Caco-2 (cell line): ENCODE measurements around the gene LIPN. TPM values are rescaled to one million over a fixed set of nuclear protein-coding genes. Genes with fewer than 3 reads are reported as not detected.

Experiments used
- Bru-seq: library from RNA; stranded (reverse); fragments of 400-500 nt; gene quantifications from one replicate; lab custom pipeline; 2021; lab: Mats Ljungman, UMichigan
- BruChase-seq, 2 experiments: library from RNA; stranded (reverse); fragments of 400-500 nt; gene quantifications; one replicate each; lab custom pipeline; 2021; lab: Mats Ljungman, UMichigan
- BruUV-seq: library from RNA; stranded (reverse); fragments of 400-500 nt; replicated peaks from 2 replicates; lab custom pipeline; 2021; lab: Mats Ljungman, UMichigan
- CTCF ChIA-PET: fragments of 300-600 bp; sonication (Branson Sonifier 250); formaldehyde crosslinking; loops from one replicate; lab custom pipeline; 2022; ENCODE audit warnings: antibody characterized with exemption; lab: Charles Lee
- POLR2A ChIA-PET: fragments of 300-600 bp; sonication (Branson Sonifier 250); formaldehyde crosslinking; loops from one replicate; lab custom pipeline; 2022; ENCODE audit warnings: antibody characterized with exemption; lab: Charles Lee
- DNase-seq, 2 experiments: peaks; one replicate each; pipeline versions ENCODE4 v3.0.0 to v3.0.0-alpha.2; 2020 to 2022
- H3K27me3 ChIP-seq: replicated peaks from 2 replicates; pipeline ENCODE4 v1.6.0; 2011; ENCODE audit warnings: low read length; ENCODE audit not compliant: control insufficient read depth, insufficient read depth
- H3K36me3 ChIP-seq: 2 replicates; pipeline ENCODE4 v1.5.1; 2011; ENCODE audit warnings: low read length; ENCODE audit not compliant: control insufficient read depth, insufficient read depth
- H3K4me1 ChIP-seq: fragments of 250-450 bp; sonication (Bioruptor Pico); 2 replicates; pipeline ENCODE4 v1.5.1; 2020; ENCODE audit warnings: mild to moderate bottlenecking
- H3K4me3 ChIP-seq: 2 replicates; pipeline ENCODE4 v1.5.1; 2011; ENCODE audit warnings: low read depth, mild to moderate bottlenecking, control low read depth, low read length
- H3K9me3 ChIP-seq: fragments of 250-450 bp; sonication (Bioruptor Pico); 2 replicates; pipeline ENCODE4 v1.5.1; 2020; ENCODE audit warnings: mild to moderate bottlenecking, moderate library complexity
- H3K27ac Mint-ChIP-seq: one replicate; pipeline ENCODE4 v1.8.0; 2022; ENCODE audit warnings: mixed read lengths; ENCODE audit not compliant: unreplicated experiment
- H3K27me3 Mint-ChIP-seq: one replicate; pipeline ENCODE4 v1.8.0; 2022; ENCODE audit warnings: mixed read lengths; ENCODE audit not compliant: insufficient read depth, unreplicated experiment
- H3K36me3 Mint-ChIP-seq: one replicate; pipeline ENCODE4 v1.8.0; 2022; ENCODE audit warnings: mild to moderate bottlenecking, mixed read lengths; ENCODE audit not compliant: insufficient read depth, unreplicated experiment
- H3K4me1 Mint-ChIP-seq: one replicate; pipeline ENCODE4 v1.8.0; 2022; ENCODE audit warnings: low read depth, mixed read lengths; ENCODE audit not compliant: unreplicated experiment
- H3K4me3 Mint-ChIP-seq: one replicate; pipeline ENCODE4 v1.8.0; 2022; ENCODE audit warnings: mild to moderate bottlenecking, moderate library complexity, mixed read lengths; ENCODE audit not compliant: unreplicated experiment
- H3K9me3 Mint-ChIP-seq: one replicate; pipeline ENCODE4 v1.8.0; 2022; ENCODE audit warnings: mixed read lengths; ENCODE audit not compliant: unreplicated experiment
- CTCF ChIP-seq, 2 experiments: fragments of 200-600 bp in 1 of 2; IDR thresholded peaks; 1 replicate in 1 of 2; 2 replicates in 1 of 2; pipeline versions ENCODE4 v1.5.1 to v1.8.0; 2011 to 2022; ENCODE audit warnings: antibody characterized with exemption in 1 of 2, control low read depth in 1 of 2, inconsistent platforms in 1 of 2, low read depth in 1 of 2, low read length in 1 of 2, mild to moderate bottlenecking in 1 of 2, moderate library complexity in 1 of 2; ENCODE audit not compliant: insufficient read depth in 1 of 2, severe bottlenecking in 1 of 2, unreplicated experiment in 1 of 2
- intact Hi-C: fragments of 100-400 bp; cut with micrococcal nuclease; formaldehyde crosslinking; loops from one replicate; pipeline ENCODE4 v1.10.0; 2022; ENCODE audit not compliant: unreplicated experiment
- long read RNA-seq: library from polyadenylated mRNA; stranded (forward); transcript quantifications from one replicate; pipeline ENCODE4 v2.0.0, GENCODE V29; 2022
- total RNA-seq: library from RNA; stranded (reverse); gene quantifications from 2 replicates; pipeline ENCODE4 v1.2.3, GENCODE V29; 2022

Gene LIPN
- total RNA-seq (not detected in 2 replicates), Bru-seq, nascent RNA (not detected), BruChase-seq, experiment 1, labeled RNA remaining after a 2-hour chase (not detected), BruChase-seq, experiment 2, labeled RNA remaining after a 6-hour chase (not detected)
- long read RNA-seq, result 0 reads

GRCh38 chr10:88759366-88760101 lies at the start of gene LIPN:
Gene LIPN, plus strand, starts transcription at chr10:88760020. Its CDS starts 1,386 bp downstream, at chr10:88761406.
- no peak within 1 kb of the TSS for H3K27ac Mint-ChIP-seq
- no peaks in the 10 kb centered on the region for H3K4me1 Mint-ChIP-seq
- no peaks in the 10 kb centered on the region for H3K9me3 ChIP-seq
- no TSS peak for BruUV-seq
- no peak for TF ChIP-seq CTCF (IDR thresholded peaks at IDR 0.05; ENCODE audit: insufficient read depth in 1 of 2, low read depth in 1 of 2, low read length in 1 of 2, severe bottlenecking in 1 of 2, unreplicated experiment in 1 of 2)
- no peaks in the 10 kb centered on the region for H3K4me1 ChIP-seq
- intact Hi-C loops, result no loop called here
- H3K27me3 ChIP-seq, result no peaks in the 10 kb centered on the region
- H3K36me3 Mint-ChIP-seq, result no peaks in the 10 kb centered on the region
- ChIA-PET POLR2A (no interaction called here), CTCF (no interaction called here)
- no peak within 1 kb of the TSS for H3K4me3 ChIP-seq
- no peaks in the 10 kb centered on the region for H3K9me3 Mint-ChIP-seq
- no peak for DNase-seq
- peaks cover 3% of the 10 kb centered on the region for H3K27me3 Mint-ChIP-seq
- H3K4me3 Mint-ChIP-seq, result no peak within 1 kb of the TSS
- H3K36me3 ChIP-seq, result no peaks in the 10 kb centered on the region

- H3K27me3 ChIP-seq, result no peaks in the 10 kb centered on the region
- no TSS peak for BruUV-seq
- no peak for TF ChIP-seq CTCF (IDR thresholded peaks at IDR 0.05; ENCODE audit: insufficient read depth in 1 of 2, low read depth in 1 of 2, low read length in 1 of 2, severe bottlenecking in 1 of 2, unreplicated experiment in 1 of 2)
Measured at GRCh38 chr10:88715517-88715916, 44.3 kb upstream of the LIPN start.

GRCh38 chr10:88721392-88721791 lies 38.4 kb upstream of the LIPN start:
- H3K27ac Mint-ChIP-seq, result no peak overlapping the region
- H3K4me1 Mint-ChIP-seq, result no peaks in the 10 kb centered on the region
- no peak for DNase-seq
- peaks cover 12% of the 10 kb centered on the region for H3K27me3 Mint-ChIP-seq
- no peak overlapping the region for H3K4me3 Mint-ChIP-seq
- no peaks in the 10 kb centered on the region for H3K36me3 Mint-ChIP-seq
- Histone ChIP-seq H3K4me3 (no peak overlapping the region), H3K4me1 (no peaks in the 10 kb centered on the region), H3K27me3 (no peaks in the 10 kb centered on the region), H3K36me3 (no peaks in the 10 kb centered on the region), H3K9me3 (no peaks in the 10 kb centered on the region)
- intact Hi-C loops, result no loop called here
- ChIA-PET CTCF (no interaction called here), POLR2A (no interaction called here)
- no TSS peak for BruUV-seq
- TF ChIP-seq CTCF (IDR thresholded peaks at IDR 0.05; ENCODE audit: insufficient read depth in 1 of 2, low read depth in 1 of 2, low read length in 1 of 2, severe bottlenecking in 1 of 2, unreplicated experiment in 1 of 2), result no peak
- H3K9me3 Mint-ChIP-seq, result no peaks in the 10 kb centered on the region

More at GRCh38 chr10:88715517-88715916, 44.3 kb upstream of the LIPN start:
- DNase-seq, result no peak
- Histone ChIP-seq H3K4me1 (no peaks in the 10 kb centered on the region), H3K9me3 (no peaks in the 10 kb centered on the region), H3K4me3 (no peak overlapping the region), H3K36me3 (no peaks in the 10 kb centered on the region)
- intact Hi-C loops, result no loop called here
- no peak overlapping the region for H3K27ac Mint-ChIP-seq
- H3K4me1 Mint-ChIP-seq, result peaks cover 9% of the 10 kb centered on the region
- no peak overlapping the region for H3K4me3 Mint-ChIP-seq
- H3K9me3 Mint-ChIP-seq, result no peaks in the 10 kb centered on the region
- CTCF ChIA-PET, result no interaction called here
- POLR2A ChIA-PET, result no interaction called here
- peaks cover 8% of the 10 kb centered on the region for H3K27me3 Mint-ChIP-seq
- H3K36me3 Mint-ChIP-seq, result no peaks in the 10 kb centered on the region
